HepG2 (cell line): ENCODE measurements around the gene DDX10. TPM values are rescaled to one million over a fixed set of nuclear protein-coding genes. Genes with fewer than 3 reads are reported as not detected.
A peak's percentile ranks its signal among the peaks of the same experiment; 100 is the strongest.

Experiments used
- ATAC-seq: fragments of 200-7000 bp; cut with Tn5 transposase; 3 replicates; pipeline ENCODE4 v1.9.1; 2020; ENCODE audit warnings: mild to moderate bottlenecking, moderate library complexity
- BruUV-seq: library from RNA; stranded (reverse); fragments of 400-500 nt; replicated peaks from 2 replicates; lab custom pipeline; 2021; lab: Mats Ljungman, UMichigan
- CTCF ChIA-PET: fragments of 300-600 bp; formaldehyde crosslinking; extraction: SDS; loops from one replicate; lab custom pipeline; 2021; ENCODE audit warnings: low total read pairs, inconsistent platforms, low intra/inter-chr PET ratio; lab: Yijun Ruan, JAX
- POLR2A ChIA-PET: fragments of 350-600 bp; sonication (Branson Sonifier 250); formaldehyde crosslinking; loops from one replicate; lab custom pipeline; 2020; ENCODE audit warnings: antibody characterized with exemption, inconsistent platforms; lab: Yijun Ruan, JAX
- DNase-seq: peaks from one replicate; pipeline ENCODE4 v3.0.0-alpha.2; 2015; ENCODE audit warnings: low spot score
- FAIRE-seq: peaks from 3 replicates; lab custom pipeline; 2011; peaks lifted over from hg19 to GRCh38; lab: Jason Lieb, UNC
- H2AFZ ChIP-seq: one replicate; pipeline ENCODE4 v1.6.1; 2011; ENCODE audit warnings: low read length, inconsistent platforms
- H3K27ac ChIP-seq: fragments of 300-600 bp; 3 replicates; pipeline ENCODE4 v1.8.0; 2011; ENCODE audit warnings: mixed run types, mild to moderate bottlenecking, mixed read lengths, low read length, inconsistent platforms; ENCODE audit not compliant: insufficient read depth; ENCODE audit errors: extremely low read length
- H3K27me3 ChIP-seq, 2 experiments: fragments of 200-600 bp in 1 of 2; 2 replicates in 1 of 2; 3 replicates in 1 of 2; pipeline versions ENCODE4 v1.6.0 to v1.8.0; 2011; ENCODE audit warnings: low read length in 2 of 2, mild to moderate bottlenecking in 2 of 2, moderate library complexity in 2 of 2, inconsistent platforms in 1 of 2; ENCODE audit not compliant: insufficient read depth in 2 of 2, control insufficient read depth in 1 of 2
- H3K36me3 ChIP-seq, 2 experiments: fragments of 200-600 bp in 1 of 2; replicated peaks in 1 of 2; 2 replicates in 1 of 2; 3 replicates in 1 of 2; pipeline versions ENCODE4 v1.5.1 to v1.8.0; 2011; ENCODE audit warnings: low read length in 2 of 2, inconsistent platforms in 1 of 2; ENCODE audit not compliant: insufficient read depth in 2 of 2, control insufficient read depth in 1 of 2
- H3K4me1 ChIP-seq: 2 replicates; pipeline ENCODE4 v1.5.1; 2012; ENCODE audit warnings: low read length, inconsistent platforms; ENCODE audit not compliant: insufficient read depth
- H3K4me2 ChIP-seq: 2 replicates; pipeline ENCODE4 v1.6.0; 2011; ENCODE audit warnings: low read depth, low read length, inconsistent platforms
- H3K4me3 ChIP-seq, 3 experiments: fragments of 200-600 bp in 1 of 3; sonication (generic), shearing (Covaris generic) in 1 of 3; replicated peaks in 1 of 3; 2 replicates each; pipeline ENCODE4 v1.5.1; 2011 to 2016; ENCODE audit warnings: low read length in 3 of 3, inconsistent platforms in 2 of 3, low read depth in 2 of 3, mild to moderate bottlenecking in 2 of 3, control low read depth in 1 of 3, mixed read lengths in 1 of 3; ENCODE audit not compliant: insufficient read depth in 1 of 3
- H3K79me2 ChIP-seq: one replicate; pipeline ENCODE4 v1.6.1; 2011; ENCODE audit warnings: low read length, inconsistent platforms; ENCODE audit not compliant: insufficient read depth
- H3K9ac ChIP-seq: 2 replicates; pipeline ENCODE4 v1.6.0; 2011; ENCODE audit warnings: mild to moderate bottlenecking, low read depth, low read length, inconsistent platforms; ENCODE audit not compliant: insufficient read depth
- H3K9me3 ChIP-seq: 2 replicates; pipeline ENCODE4 v1.5.1; 2012; ENCODE audit warnings: mild to moderate bottlenecking, low read length
- H4K20me1 ChIP-seq: 2 replicates; pipeline ENCODE4 v1.6.0; 2011; ENCODE audit warnings: inconsistent platforms, mild to moderate bottlenecking, low read length, moderate library complexity; ENCODE audit not compliant: insufficient read depth
- FOXK2 ChIP-seq: fragments of 450-650 bp; IDR thresholded peaks from 2 replicates; pipeline ENCODE4 v1.6.1; 2016
- HHEX ChIP-seq: IDR thresholded peaks from 2 replicates; pipeline ENCODE4 v1.6.1; 2016; ENCODE audit warnings: control low read depth
- HMGA1 ChIP-seq: sonication (generic); formaldehyde crosslinking; conservative IDR thresholded peaks from 2 replicates; pipeline ENCODE4 v1.4.0; 2020; ENCODE audit warnings: missing genetic modification reagents
- NBN ChIP-seq: fragments of 450-650 bp; conservative IDR thresholded peaks from 2 replicates; pipeline ENCODE4 v1.6.1; 2017
- ZNF121 ChIP-seq: sonication (generic); formaldehyde crosslinking; IDR thresholded peaks from 2 replicates; pipeline ENCODE4 v1.5.0; 2020; ENCODE audit warnings: mild to moderate bottlenecking, missing genetic modification reagents
- ZNF704 ChIP-seq: sonication (generic); formaldehyde crosslinking; IDR thresholded peaks from 2 replicates; pipeline ENCODE4 v1.8.1; 2023; ENCODE audit warnings: mild to moderate bottlenecking, inconsistent platforms, moderate library complexity, missing genetic modification reagents, borderline replicate concordance
- WGBS: methylation state at CpG from one replicate; pipeline ENCODE4 v1.1.6; 2017; ENCODE audit warnings: low lambda C conversion rate; 5-methylcytosine and 5-hydroxymethylcytosine counted together
- in situ Hi-C: cut with HindIII; loops from 2 replicates; pipeline ENCODE4 v1.10.0; 2017; ENCODE audit warnings: low pct_unique_long_range_greater_than_20kb; ENCODE audit not compliant: extremely low pct_ligation_motif_present
- intact Hi-C: fragments of 100-400 bp; cut with micrococcal nuclease; formaldehyde crosslinking; loops from one replicate; pipeline ENCODE4 v1.10.0; 2022; ENCODE audit not compliant: unreplicated experiment
- polyA plus RNA-seq, 8 experiments: library from polyadenylated mRNA; depleted of rRNA in 3 of 8; stranded (reverse) in 7 of 8; unstranded in 1 of 8; fragments of >200 nt; fragmentation: Illumina TruSeq in 4 of 8; extraction: Trizol in 4 of 8; gene quantifications; 2 replicates each; pipeline versions ENCODE4 v1.2.1 to v1.2.3, GENCODE V29; 2011 to 2016; ENCODE audit warnings: low read depth in 4 of 8, missing spikeins in 1 of 8, mixed read lengths in 1 of 8; ENCODE audit not compliant: insufficient read depth in 1 of 8
- total RNA-seq, 5 experiments: library from RNA; depleted of rRNA; stranded (reverse); fragments of >200 nt; fragmentation: Illumina TruSeq; extraction: Trizol; gene quantifications; 2 replicates each; pipeline ENCODE4 v1.2.3, GENCODE V29; 2016; ENCODE audit warnings: low read depth in 1 of 5
- TF ChIP-seq, protein P1 (sequence below): sonication (generic); formaldehyde crosslinking; IDR thresholded peaks from 2 replicates; pipeline ENCODE4 v1.4.0; 2020; ENCODE audit warnings: missing genetic modification reagents
- TF ChIP-seq, protein P2 (sequence below): sonication (generic); formaldehyde crosslinking; IDR thresholded peaks from 2 replicates; pipeline ENCODE4 v1.9.0; 2021; ENCODE audit warnings: missing genetic modification reagents, borderline replicate concordance

Gene DDX10
- total and polyA plus RNA-seq, 2 of the 13 experiments (the other 11 are each of a cell fraction or from before 2014, with no cell fraction given), result 17.0 to 32.0 TPM

- H3K4me1 ChIP-seq, result peaks cover 42% of the 10 kb centered on the region
- H3K9ac ChIP-seq, result no peak overlapping the region
- no peaks in the 10 kb centered on the region for H4K20me1 ChIP-seq
- H2AFZ ChIP-seq, result no peak overlapping the region
- H3K79me2 ChIP-seq, result peaks cover 25% of the 10 kb centered on the region
- H3K9me3 ChIP-seq, result no peaks in the 10 kb centered on the region
- intact Hi-C loops (no loop called here), in situ Hi-C loops (no loop called here)
- no peak for DNase-seq
- ChIA-PET POLR2A (no interaction called here), CTCF (no interaction called here)
- H3K4me2 ChIP-seq, result no peak overlapping the region
- ATAC-seq, result no peak
- BruUV-seq, result no TSS peak
- TF ChIP-seq ZNF704 (no peak), HHEX (no peak), NBN (no peak), FOXK2 (no peak), HMGA1 (no peak), ZNF121 (CRISPR knock-in tag) (0 out of 2 replicates have a peak, but pooled peaks have one; percentile 27)
- TF ChIP-seq, protein P1, sequence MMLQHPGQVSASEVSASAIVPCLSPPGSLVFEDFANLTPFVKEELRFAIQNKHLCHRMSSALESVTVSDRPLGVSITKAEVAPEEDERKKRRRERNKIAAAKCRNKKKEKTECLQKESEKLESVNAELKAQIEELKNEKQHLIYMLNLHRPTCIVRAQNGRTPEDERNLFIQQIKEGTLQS, result no peak
- TF ChIP-seq, protein P2, sequence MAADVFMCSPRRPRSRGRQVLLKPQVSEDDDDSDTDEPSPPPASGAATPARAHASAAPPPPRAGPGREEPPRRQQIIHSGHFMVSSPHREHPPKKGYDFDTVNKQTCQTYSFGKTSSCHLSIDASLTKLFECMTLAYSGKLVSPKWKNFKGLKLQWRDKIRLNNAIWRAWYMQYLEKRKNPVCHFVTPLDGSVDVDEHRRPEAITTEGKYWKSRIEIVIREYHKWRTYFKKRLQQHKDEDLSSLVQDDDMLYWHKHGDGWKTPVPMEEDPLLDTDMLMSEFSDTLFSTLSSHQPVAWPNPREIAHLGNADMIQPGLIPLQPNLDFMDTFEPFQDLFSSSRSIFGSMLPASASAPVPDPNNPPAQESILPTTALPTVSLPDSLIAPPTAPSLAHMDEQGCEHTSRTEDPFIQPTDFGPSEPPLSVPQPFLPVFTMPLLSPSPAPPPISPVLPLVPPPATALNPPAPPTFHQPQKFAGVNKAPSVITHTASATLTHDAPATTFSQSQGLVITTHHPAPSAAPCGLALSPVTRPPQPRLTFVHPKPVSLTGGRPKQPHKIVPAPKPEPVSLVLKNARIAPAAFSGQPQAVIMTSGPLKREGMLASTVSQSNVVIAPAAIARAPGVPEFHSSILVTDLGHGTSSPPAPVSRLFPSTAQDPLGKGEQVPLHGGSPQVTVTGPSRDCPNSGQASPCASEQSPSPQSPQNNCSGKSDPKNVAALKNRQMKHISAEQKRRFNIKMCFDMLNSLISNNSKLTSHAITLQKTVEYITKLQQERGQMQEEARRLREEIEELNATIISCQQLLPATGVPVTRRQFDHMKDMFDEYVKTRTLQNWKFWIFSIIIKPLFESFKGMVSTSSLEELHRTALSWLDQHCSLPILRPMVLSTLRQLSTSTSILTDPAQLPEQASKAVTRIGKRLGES (CRISPR knock-in tag), result no peak
- FAIRE-seq, result no peak
- no peaks in the 10 kb centered on the region; a peak in 2 of 5 replicates for H3K36me3 ChIP-seq
- H3K4me3 ChIP-seq, result no peak overlapping the region
- WGBS, result 69% methylated on average over 4 of the region's 4 CpGs
- H3K27me3 ChIP-seq, result no peaks in the 10 kb centered on the region
- no peak overlapping the region for H3K27ac ChIP-seq
These were observed 2.2 kb upstream of the DDX10 start for GRCh38 chr11:108662700-108663099.
